ENCODE measurements around the gene BFSP1.

DNA sequence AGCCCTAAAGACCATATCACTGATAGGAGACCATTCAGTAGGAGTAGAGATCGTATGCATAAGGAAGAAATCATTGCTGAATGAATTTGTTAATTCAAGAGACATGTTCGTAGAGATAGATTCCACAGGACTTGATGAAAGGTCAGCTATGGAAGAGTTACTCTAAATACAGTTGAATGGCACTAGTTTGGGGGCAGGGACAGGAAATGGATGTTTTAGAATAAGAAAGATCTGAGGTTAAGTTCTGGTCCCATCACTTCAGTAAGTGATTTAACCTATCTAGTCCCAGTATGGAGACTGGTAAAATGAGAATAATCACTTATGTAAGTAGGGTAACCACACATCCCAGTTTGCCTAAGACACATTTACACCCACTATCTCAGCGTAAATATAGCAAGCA is 2.9 kb upstream of the BFSP1 start:
- TF ChIP-seq, protein P1, sequence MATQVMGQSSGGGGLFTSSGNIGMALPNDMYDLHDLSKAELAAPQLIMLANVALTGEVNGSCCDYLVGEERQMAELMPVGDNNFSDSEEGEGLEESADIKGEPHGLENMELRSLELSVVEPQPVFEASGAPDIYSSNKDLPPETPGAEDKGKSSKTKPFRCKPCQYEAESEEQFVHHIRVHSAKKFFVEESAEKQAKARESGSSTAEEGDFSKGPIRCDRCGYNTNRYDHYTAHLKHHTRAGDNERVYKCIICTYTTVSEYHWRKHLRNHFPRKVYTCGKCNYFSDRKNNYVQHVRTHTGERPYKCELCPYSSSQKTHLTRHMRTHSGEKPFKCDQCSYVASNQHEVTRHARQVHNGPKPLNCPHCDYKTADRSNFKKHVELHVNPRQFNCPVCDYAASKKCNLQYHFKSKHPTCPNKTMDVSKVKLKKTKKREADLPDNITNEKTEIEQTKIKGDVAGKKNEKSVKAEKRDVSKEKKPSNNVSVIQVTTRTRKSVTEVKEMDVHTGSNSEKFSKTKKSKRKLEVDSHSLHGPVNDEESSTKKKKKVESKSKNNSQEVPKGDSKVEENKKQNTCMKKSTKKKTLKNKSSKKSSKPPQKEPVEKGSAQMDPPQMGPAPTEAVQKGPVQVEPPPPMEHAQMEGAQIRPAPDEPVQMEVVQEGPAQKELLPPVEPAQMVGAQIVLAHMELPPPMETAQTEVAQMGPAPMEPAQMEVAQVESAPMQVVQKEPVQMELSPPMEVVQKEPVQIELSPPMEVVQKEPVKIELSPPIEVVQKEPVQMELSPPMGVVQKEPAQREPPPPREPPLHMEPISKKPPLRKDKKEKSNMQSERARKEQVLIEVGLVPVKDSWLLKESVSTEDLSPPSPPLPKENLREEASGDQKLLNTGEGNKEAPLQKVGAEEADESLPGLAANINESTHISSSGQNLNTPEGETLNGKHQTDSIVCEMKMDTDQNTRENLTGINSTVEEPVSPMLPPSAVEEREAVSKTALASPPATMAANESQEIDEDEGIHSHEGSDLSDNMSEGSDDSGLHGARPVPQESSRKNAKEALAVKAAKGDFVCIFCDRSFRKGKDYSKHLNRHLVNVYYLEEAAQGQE (IDR thresholded peaks at IDR 0.05; ENCODE audit: unreplicated experiment), result no peak
- TF ChIP-seq, protein P2, sequence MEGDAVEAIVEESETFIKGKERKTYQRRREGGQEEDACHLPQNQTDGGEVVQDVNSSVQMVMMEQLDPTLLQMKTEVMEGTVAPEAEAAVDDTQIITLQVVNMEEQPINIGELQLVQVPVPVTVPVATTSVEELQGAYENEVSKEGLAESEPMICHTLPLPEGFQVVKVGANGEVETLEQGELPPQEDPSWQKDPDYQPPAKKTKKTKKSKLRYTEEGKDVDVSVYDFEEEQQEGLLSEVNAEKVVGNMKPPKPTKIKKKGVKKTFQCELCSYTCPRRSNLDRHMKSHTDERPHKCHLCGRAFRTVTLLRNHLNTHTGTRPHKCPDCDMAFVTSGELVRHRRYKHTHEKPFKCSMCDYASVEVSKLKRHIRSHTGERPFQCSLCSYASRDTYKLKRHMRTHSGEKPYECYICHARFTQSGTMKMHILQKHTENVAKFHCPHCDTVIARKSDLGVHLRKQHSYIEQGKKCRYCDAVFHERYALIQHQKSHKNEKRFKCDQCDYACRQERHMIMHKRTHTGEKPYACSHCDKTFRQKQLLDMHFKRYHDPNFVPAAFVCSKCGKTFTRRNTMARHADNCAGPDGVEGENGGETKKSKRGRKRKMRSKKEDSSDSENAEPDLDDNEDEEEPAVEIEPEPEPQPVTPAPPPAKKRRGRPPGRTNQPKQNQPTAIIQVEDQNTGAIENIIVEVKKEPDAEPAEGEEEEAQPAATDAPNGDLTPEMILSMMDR (conservative IDR thresholded peaks at IDR 0.05; ENCODE audit: low read depth in 2 of 2), result no peak
- TF ChIP-seq POLR2AphosphoS5 (IDR thresholded peaks at IDR 0.05; ENCODE audit: low read depth) (no peak), CREB1 (CRISPR knock-in tag; IDR thresholded peaks at IDR 0.05; ENCODE audit: low read depth) (no peak), EZH2phosphoT487 (IDR thresholded peaks at IDR 0.05; ENCODE audit: unreplicated experiment) (no peak), EZH2 (IDR thresholded peaks at IDR 0.05; ENCODE audit: low read depth, unreplicated experiment) (no peak)
